MG63 (cell line): ENCODE measurements around the gene HCN1. TPM values are rescaled to one million over a fixed set of nuclear protein-coding genes. Genes with fewer than 3 reads are reported as not detected.

Experiments used
- DNase-seq: peaks from one replicate; pipeline ENCODE4 v3.0.0-alpha.2; 2020
- H3K27me3 ChIP-seq: fragments of 250-450 bp; sonication (Bioruptor Pico); 2 replicates; pipeline ENCODE4 v1.5.1; 2020; ENCODE audit warnings: mild to moderate bottlenecking, moderate library complexity
- H3K36me3 ChIP-seq: fragments of 250-450 bp; sonication (Bioruptor Pico); 2 replicates; pipeline ENCODE4 v1.5.1; 2020; ENCODE audit warnings: mild to moderate bottlenecking, moderate library complexity
- H3K4me3 ChIP-seq: fragments of 250-450 bp; sonication (Bioruptor Pico); 2 replicates; pipeline ENCODE4 v1.5.1; 2020; ENCODE audit warnings: mild to moderate bottlenecking, moderate library complexity
- H3K9me3 ChIP-seq: fragments of 250-450 bp; sonication (Bioruptor Pico); 2 replicates; pipeline ENCODE4 v1.5.1; 2020; ENCODE audit warnings: mild to moderate bottlenecking, moderate library complexity
- total RNA-seq: library from RNA; depleted of rRNA; stranded (reverse); fragments of >200 nt; shearing (Covaris generic); gene quantifications from 2 replicates; pipeline ENCODE4 v1.2.3, GENCODE V29; 2014; ENCODE audit warnings: low replicate concordance

The HCN1 gene
- total RNA-seq, 1 experiment from 2014 or later = not detected

DNA sequence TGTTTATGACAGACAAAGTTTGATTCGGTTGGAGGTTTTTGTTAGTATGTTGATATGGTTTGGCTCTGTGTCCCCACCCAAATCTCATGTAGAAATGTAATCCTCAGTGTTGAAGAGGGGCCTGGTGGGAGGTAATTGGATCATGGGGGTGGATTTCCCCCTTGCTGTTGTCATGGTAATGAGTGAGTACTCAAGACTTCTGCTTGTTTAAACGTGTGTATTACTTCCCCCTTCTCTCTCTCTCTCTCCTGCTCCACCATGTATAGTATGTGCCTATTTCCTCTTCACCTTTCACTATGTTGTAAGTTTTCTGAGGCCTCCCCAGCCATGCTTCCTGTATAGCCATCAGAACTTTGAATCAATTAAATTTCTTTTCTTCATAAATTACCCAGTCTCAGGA lies 415.1 kb downstream of the HCN1 start:
- Histone ChIP-seq H3K27me3 (no peaks in the 10 kb centered on the region), H3K36me3 (no peaks in the 10 kb centered on the region), H3K4me3 (no peak overlapping the region), H3K9me3 (no peaks in the 10 kb centered on the region; the same call in 1 of the 2 replicates)
- DNase-seq = no peak

DNA sequence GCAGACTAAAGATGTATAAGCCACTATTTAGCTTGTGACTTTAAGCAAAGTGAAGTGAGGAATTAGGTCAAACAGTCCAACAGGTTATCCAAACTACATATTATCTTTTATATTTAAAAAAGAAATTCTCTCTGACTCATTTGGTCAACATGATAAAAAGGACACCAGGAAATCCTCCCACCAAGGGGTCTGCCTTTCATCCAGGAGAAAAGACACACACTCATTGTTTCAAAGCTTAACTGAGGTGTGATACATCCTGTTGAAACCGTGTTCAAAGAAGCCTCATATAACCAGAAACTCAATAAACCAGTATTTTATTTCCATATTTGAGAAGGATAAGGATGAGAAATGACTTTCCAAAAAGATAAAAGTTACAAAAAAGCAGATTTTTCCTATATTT lies 417.1 kb downstream of the HCN1 start:
- H3K27me3 ChIP-seq = no peaks in the 10 kb centered on the region
- no peaks in the 10 kb centered on the region for H3K9me3 ChIP-seq
- no peak overlapping the region for H3K4me3 ChIP-seq
- H3K36me3 ChIP-seq = no peaks in the 10 kb centered on the region
- DNase-seq = no peak

- Histone ChIP-seq H3K9me3 (no peaks in the 10 kb centered on the region), H3K27me3 (no peaks in the 10 kb centered on the region), H3K36me3 (no peaks in the 10 kb centered on the region), H3K4me3 (no peak overlapping the region)
- no peak for DNase-seq
These were observed 418.3 kb downstream of the HCN1 start for GRCh38 chr5:45277860-45278259.

DNA sequence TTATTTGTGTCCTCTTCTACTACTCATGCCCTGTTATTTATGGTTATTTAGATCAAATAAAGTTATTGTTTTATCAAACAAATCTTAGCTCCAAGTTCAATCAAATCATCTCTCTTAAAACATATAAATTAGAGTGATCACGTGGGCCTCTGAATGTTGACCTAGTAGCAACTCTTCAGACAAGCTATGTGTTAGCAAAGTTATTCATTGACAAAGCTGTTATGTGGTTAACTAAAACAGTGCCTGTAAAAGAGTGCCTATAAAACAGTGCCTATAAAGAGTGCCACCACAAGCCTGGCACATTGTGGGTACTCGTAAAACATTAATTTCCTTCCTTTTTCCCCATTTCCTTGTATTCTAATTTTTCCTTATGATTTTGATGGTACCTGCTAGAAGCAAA lies 421.9 kb downstream of the HCN1 start:
- no peaks in the 10 kb centered on the region for H3K9me3 ChIP-seq
- H3K4me3 ChIP-seq = no peak overlapping the region
- no peaks in the 10 kb centered on the region for H3K27me3 ChIP-seq
- no peaks in the 10 kb centered on the region for H3K36me3 ChIP-seq
- DNase-seq = no peak

GRCh38 chr5:45271626-45272025 lies 424.6 kb downstream of the HCN1 start:
- no peak for DNase-seq
- H3K9me3 ChIP-seq = no peaks in the 10 kb centered on the region
- H3K27me3 ChIP-seq = no peaks in the 10 kb centered on the region
- no peak overlapping the region for H3K4me3 ChIP-seq
- no peaks in the 10 kb centered on the region for H3K36me3 ChIP-seq

DNA sequence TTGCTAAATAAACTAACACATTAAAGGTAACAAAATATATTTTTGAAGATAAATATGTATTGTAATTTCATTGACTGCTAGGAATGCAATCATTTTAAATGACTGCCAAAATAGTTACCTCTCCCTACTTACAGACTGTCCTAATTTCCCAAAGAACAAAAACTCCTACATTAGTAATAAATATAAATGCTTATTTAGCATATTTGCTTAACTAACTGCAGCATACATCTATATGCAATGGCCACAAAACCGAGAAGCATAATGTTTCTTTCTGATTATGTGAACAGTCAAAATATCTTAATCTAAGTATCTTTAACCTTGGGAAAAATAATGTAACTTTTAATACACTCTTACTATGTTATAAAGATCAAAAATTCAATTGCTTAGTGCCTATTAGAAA lies 431.7 kb downstream of the HCN1 start:
- no peak for DNase-seq
- H3K27me3 ChIP-seq = no peaks in the 10 kb centered on the region
- H3K36me3 ChIP-seq = no peaks in the 10 kb centered on the region
- no peak overlapping the region for H3K4me3 ChIP-seq
- no peaks in the 10 kb centered on the region for H3K9me3 ChIP-seq

DNA sequence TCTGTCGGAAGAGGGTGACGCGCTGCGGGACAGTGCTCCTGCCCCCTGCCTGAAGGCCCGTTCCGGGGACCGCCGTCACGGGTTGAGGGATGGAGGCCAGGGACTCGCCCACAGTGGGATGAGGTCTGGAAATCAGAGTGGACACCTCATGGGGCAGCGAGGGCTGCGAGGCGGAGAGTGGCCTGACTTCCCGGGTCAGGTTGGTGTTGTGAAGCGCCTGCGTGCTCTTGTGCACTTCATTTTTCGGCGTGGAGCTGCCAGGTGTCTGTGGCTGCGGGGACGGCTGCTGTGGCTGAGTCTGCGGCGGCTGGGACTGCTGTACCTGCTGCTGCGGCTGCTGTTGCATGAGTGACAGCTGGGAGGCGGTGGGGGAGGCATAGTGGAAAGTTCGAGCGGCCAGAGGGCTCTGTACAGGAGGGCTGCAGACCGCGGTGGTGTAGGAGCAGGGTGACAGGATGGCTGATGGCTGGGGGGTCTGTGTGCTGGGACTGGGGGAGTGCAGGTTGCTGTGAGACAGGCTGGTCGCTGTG lies 434.1 kb downstream of the HCN1 start:
- DNase-seq = no peak
- H3K9me3 ChIP-seq = no peaks in the 10 kb centered on the region
- no peak overlapping the region for H3K4me3 ChIP-seq
- no peaks in the 10 kb centered on the region for H3K36me3 ChIP-seq
- no peaks in the 10 kb centered on the region for H3K27me3 ChIP-seq

GRCh38 chr5:45261125-45261524 lies 435.1 kb downstream of the HCN1 start:
- no peaks in the 10 kb centered on the region for H3K36me3 ChIP-seq
- no peaks in the 10 kb centered on the region for H3K9me3 ChIP-seq
- DNase-seq = no peak
- H3K27me3 ChIP-seq = no peaks in the 10 kb centered on the region
- H3K4me3 ChIP-seq = no peak overlapping the region

DNA sequence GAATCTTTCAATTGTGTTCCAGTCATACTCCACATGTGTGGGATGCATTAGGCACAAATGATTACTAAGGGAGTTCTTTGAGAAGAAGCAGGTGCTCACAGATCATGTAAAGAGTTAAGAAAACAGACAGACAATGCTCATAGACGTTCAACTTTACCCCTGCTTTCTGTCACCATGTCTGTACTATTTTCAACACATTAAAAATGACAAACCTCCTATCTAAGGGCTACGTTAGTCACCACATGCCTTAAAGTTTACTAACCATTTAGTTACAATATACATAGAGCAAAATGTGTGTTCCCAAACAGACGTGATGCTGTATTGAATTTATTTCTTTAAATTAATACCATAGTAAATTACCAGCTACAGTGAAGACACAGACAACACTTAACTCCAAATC lies 435.9 kb downstream of the HCN1 start:
- no peak overlapping the region for H3K4me3 ChIP-seq
- no peaks in the 10 kb centered on the region for H3K36me3 ChIP-seq
- H3K9me3 ChIP-seq = no peaks in the 10 kb centered on the region
- H3K27me3 ChIP-seq = no peaks in the 10 kb centered on the region
- DNase-seq = no peak

GRCh38 chr5:45252978-45253377 lies 443.2 kb downstream of the HCN1 start:
- no peak for DNase-seq
- Histone ChIP-seq H3K4me3 (no peak overlapping the region), H3K9me3 (no peaks in the 10 kb centered on the region), H3K36me3 (no peaks in the 10 kb centered on the region), H3K27me3 (no peaks in the 10 kb centered on the region)

DNA sequence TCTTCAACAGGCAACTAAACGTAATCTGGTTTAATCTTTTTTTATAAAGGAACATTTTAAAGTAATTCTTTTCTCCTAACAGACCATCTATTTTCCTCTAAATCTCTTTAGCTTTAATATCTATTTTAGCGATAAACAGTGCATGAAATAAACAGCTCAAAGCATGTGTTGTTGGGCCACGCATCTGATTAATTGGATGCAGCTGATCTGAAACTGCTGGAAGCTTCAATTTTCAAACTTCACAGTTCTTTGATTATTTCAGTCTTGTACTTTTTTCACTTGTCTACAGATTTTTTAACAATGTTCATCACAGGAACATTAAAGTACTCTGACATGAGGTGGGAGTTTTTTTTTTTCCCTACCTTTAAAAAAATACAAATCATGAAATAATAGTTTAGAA lies 443.6 kb downstream of the HCN1 start:
- Histone ChIP-seq H3K36me3 (no peaks in the 10 kb centered on the region), H3K27me3 (no peaks in the 10 kb centered on the region), H3K9me3 (no peaks in the 10 kb centered on the region), H3K4me3 (no peak overlapping the region)
- no peak for DNase-seq

- H3K4me3 ChIP-seq = no peak overlapping the region
- H3K36me3 ChIP-seq = no peaks in the 10 kb centered on the region
- H3K9me3 ChIP-seq = no peaks in the 10 kb centered on the region
- H3K27me3 ChIP-seq = no peaks in the 10 kb centered on the region
- DNase-seq = no peak
These were observed 470.6 kb downstream of the HCN1 start for GRCh38 chr5:45225571-45226031.

- no peaks in the 10 kb centered on the region for H3K36me3 ChIP-seq
- no peaks in the 10 kb centered on the region for H3K27me3 ChIP-seq
- no peak for DNase-seq
- H3K9me3 ChIP-seq = no peaks in the 10 kb centered on the region
- H3K4me3 ChIP-seq = no peak overlapping the region
These were observed 490.7 kb downstream of the HCN1 start for GRCh38 chr5:45205403-45205961.
